Measurements from ENCODE around the gene TFF1. TPM values are rescaled to one million over a fixed set of nuclear protein-coding genes. Genes with fewer than 3 reads are reported as not detected.

TFF1 gene
- total RNA-seq, 2 donors from 2014 or later: 3.0 to 66.4 TPM

DNA sequence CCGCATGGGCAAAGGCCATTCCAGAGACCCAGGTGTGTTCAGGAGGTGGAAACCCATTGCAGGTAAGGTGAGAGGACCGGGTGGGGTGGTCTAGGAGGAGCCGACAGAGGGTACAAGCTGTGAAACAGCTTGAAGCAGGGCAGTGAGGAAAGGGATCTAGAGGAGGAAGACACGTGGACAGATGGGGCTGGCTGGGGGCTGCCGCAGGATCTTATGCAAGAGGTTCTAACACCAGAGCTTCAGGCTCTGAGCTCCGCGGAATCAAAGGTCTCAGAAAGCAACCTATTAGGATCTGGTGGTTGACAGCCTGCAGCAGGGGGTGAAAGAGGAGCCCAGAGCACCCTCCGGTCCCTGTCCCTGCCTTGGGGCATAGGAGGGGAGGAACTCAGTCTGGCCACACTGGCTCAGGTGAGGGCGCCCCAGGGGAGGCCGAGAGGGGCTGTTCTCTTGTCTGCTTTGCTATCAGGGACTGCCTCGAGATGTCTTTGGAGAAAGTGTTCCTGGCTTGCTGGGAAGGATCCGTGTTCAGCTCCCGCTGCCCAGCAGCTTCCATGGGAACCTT lies 1.9 kb downstream of the TFF1 start:
- Histone ChIP-seq H3K4me1 (no peaks in the 10 kb centered on the region), H3K9me3 (no peaks in the 10 kb centered on the region), H3K27me3 (no peaks in the 10 kb centered on the region), H3K4me3 (no peak overlapping the region), H3K36me3 (replicated peaks in 1 of 2; ENCODE audit: insufficient read depth in 1 of 2, low read depth in 2 of 2) (no peaks in the 10 kb centered on the region), H3K27ac (no peak overlapping the region)
- WGBS, 2 donors: 48 to 59% methylated on average over 10 to 13 of the region's 13 CpGs
- intact Hi-C loops (cut with DNase I): no loop called here
- TF ChIP-seq, protein P1, sequence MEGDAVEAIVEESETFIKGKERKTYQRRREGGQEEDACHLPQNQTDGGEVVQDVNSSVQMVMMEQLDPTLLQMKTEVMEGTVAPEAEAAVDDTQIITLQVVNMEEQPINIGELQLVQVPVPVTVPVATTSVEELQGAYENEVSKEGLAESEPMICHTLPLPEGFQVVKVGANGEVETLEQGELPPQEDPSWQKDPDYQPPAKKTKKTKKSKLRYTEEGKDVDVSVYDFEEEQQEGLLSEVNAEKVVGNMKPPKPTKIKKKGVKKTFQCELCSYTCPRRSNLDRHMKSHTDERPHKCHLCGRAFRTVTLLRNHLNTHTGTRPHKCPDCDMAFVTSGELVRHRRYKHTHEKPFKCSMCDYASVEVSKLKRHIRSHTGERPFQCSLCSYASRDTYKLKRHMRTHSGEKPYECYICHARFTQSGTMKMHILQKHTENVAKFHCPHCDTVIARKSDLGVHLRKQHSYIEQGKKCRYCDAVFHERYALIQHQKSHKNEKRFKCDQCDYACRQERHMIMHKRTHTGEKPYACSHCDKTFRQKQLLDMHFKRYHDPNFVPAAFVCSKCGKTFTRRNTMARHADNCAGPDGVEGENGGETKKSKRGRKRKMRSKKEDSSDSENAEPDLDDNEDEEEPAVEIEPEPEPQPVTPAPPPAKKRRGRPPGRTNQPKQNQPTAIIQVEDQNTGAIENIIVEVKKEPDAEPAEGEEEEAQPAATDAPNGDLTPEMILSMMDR (IDR thresholded peaks at IDR 0.05): no peak
- TF ChIP-seq POLR2A (IDR thresholded peaks at IDR 0.05): no peak
- ATAC-seq (no peak), DNase-seq (no peak)

DNA sequence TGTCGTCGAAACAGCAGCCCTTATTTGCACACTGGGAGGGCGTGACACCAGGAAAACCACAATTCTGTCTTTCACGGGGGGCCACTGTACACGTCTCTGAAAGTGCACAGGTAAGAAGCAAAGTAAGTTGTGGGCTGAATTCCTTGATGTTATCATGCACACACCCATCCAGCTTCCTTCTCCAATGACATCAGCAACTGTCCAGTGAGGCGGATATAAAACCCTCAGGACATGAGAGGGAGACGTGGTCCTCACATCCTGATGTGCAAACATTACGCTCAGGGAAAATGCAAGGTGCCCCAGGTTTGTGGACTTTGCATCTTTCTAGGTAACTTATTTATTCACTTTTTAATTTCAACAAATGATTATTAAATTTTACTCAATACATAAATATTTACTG lies 3.0 kb downstream of the TFF1 start:
- ATAC-seq: no peak
- Histone ChIP-seq H3K27ac (no peak overlapping the region), H3K36me3 (replicated peaks in 1 of 2; ENCODE audit: insufficient read depth in 1 of 2, low read depth in 2 of 2) (no peaks in the 10 kb centered on the region), H3K27me3 (no peaks in the 10 kb centered on the region), H3K4me1 (no peaks in the 10 kb centered on the region), H3K9me3 (no peaks in the 10 kb centered on the region), H3K4me3 (no peak overlapping the region)
- no peak for TF ChIP-seq POLR2A (IDR thresholded peaks at IDR 0.05)
- TF ChIP-seq, protein P1 (IDR thresholded peaks at IDR 0.05): no peak
- no peak for DNase-seq
- 50 to 55% methylated on average over 8 of the region's 8 CpGs for WGBS, 2 donors
- intact Hi-C loops (cut with DNase I): no loop called here

- H3K4me3 ChIP-seq: no peak overlapping the region
- DNase-seq (no peak), ATAC-seq (no peak)
- WGBS, 2 donors: 59 to 67% methylated on average over 9 of the region's 9 CpGs
- no peaks in the 10 kb centered on the region for H3K9me3 ChIP-seq
- H3K4me1 ChIP-seq: no peaks in the 10 kb centered on the region
- H3K36me3 ChIP-seq (replicated peaks in 1 of 2; ENCODE audit: insufficient read depth in 1 of 2, low read depth in 2 of 2): no peaks in the 10 kb centered on the region
- intact Hi-C loops (cut with DNase I): no loop called here
- H3K27ac ChIP-seq: no peak overlapping the region
- TF ChIP-seq, protein P1 (IDR thresholded peaks at IDR 0.05): no peak
- no peak for TF ChIP-seq POLR2A (IDR thresholded peaks at IDR 0.05)
- no peaks in the 10 kb centered on the region for H3K27me3 ChIP-seq
Measured at GRCh38 chr21:42362700-42363099, 3.6 kb downstream of the TFF1 start.

GRCh38 chr21:42362198-42362597 lies 4.1 kb downstream of the TFF1 start:
- H3K27me3 ChIP-seq: no peaks in the 10 kb centered on the region

More at GRCh38 chr21:42362198-42362597, 4.1 kb downstream of the TFF1 start:
- intact Hi-C loops (cut with DNase I): no loop called here
- H3K9me3 ChIP-seq: peaks cover 0 to 4% (median 0%) of the 10 kb centered on the region in 3 donors
- no peak overlapping the region for H3K4me3 ChIP-seq
- TF ChIP-seq POLR2A (IDR thresholded peaks at IDR 0.05): no peak
- TF ChIP-seq, protein P1 (IDR thresholded peaks at IDR 0.05): no peak
- no peaks in the 10 kb centered on the region for H3K4me1 ChIP-seq
- H3K27ac ChIP-seq: no peak overlapping the region
- no peak for ATAC-seq
- WGBS, 2 donors: 63 to 73% methylated on average over 12 of the region's 12 CpGs
- DNase-seq: no peak
- H3K36me3 ChIP-seq (replicated peaks in 1 of 2; ENCODE audit: insufficient read depth in 1 of 2, low read depth in 2 of 2): no peaks in the 10 kb centered on the region

Measured in body of pancreas (tissue), 4 donors.